ENCODE data around the gene RPL19. TPM values are rescaled to one million over a fixed set of nuclear protein-coding genes. Genes with fewer than 3 reads are reported as not detected.
"Not testable (repeated sequence)": the region's sequence is repeated elsewhere in the genome, so short reads cannot be mapped to it uniquely, and the experiment has no call there.

The RPL19 gene
- total RNA-seq, 1 donor from 2014 or later, result 2,751 TPM

GRCh38 chr17:39246274-39246673 lies 46.2 kb downstream of the RPL19 start:
- H3K9me3 Mint-ChIP-seq, result no peaks in the 10 kb centered on the region
- Histone ChIP-seq H3K9me3 (ENCODE audit: low read depth) (no peaks in the 10 kb centered on the region), H3K4me3 (no peak overlapping the region), H3K36me3 (no peaks in the 10 kb centered on the region), H4K20me1 (ENCODE audit: low read depth) (no peaks in the 10 kb centered on the region), H3F3A (ENCODE audit: low read depth) (peaks cover 8% of the 10 kb centered on the region), H3K27me3 (no peaks in the 10 kb centered on the region), H3K79me2 (ENCODE audit: low read depth) (no peaks in the 10 kb centered on the region), H2AFZ (replicated peaks) (no peak overlapping the region), H3K4me1 (peaks cover 7% of the 10 kb centered on the region), H3K4me2 (no peak overlapping the region), H3K9ac (no peak overlapping the region), H3K27ac (no peak overlapping the region)
- H3K36me3 Mint-ChIP-seq, result no peaks in the 10 kb centered on the region
- no peak overlapping the region for H3K4me3 Mint-ChIP-seq
- H3K27me3 Mint-ChIP-seq (ENCODE audit: insufficient read depth, low read depth), result peaks cover 15% of the 10 kb centered on the region
- H3K4me1 Mint-ChIP-seq, result peaks cover 4% of the 10 kb centered on the region
- DNase-seq (ENCODE audit: low spot score), result no peak
- TF ChIP-seq, protein P1, sequence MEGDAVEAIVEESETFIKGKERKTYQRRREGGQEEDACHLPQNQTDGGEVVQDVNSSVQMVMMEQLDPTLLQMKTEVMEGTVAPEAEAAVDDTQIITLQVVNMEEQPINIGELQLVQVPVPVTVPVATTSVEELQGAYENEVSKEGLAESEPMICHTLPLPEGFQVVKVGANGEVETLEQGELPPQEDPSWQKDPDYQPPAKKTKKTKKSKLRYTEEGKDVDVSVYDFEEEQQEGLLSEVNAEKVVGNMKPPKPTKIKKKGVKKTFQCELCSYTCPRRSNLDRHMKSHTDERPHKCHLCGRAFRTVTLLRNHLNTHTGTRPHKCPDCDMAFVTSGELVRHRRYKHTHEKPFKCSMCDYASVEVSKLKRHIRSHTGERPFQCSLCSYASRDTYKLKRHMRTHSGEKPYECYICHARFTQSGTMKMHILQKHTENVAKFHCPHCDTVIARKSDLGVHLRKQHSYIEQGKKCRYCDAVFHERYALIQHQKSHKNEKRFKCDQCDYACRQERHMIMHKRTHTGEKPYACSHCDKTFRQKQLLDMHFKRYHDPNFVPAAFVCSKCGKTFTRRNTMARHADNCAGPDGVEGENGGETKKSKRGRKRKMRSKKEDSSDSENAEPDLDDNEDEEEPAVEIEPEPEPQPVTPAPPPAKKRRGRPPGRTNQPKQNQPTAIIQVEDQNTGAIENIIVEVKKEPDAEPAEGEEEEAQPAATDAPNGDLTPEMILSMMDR (IDR thresholded peaks at IDR 0.05), result no peak
- TF ChIP-seq EZH2 (IDR thresholded peaks at IDR 0.05), result no peak
- no peak for TF ChIP-seq EZH2phosphoT487 (IDR thresholded peaks at IDR 0.05)
- H3K27ac Mint-ChIP-seq, result no peak overlapping the region

GRCh38 chr17:39250076-39250475 lies 50.0 kb downstream of the RPL19 start:
- not testable (repeated sequence) for H3K4me3 Mint-ChIP-seq; H3K79me2 ChIP-seq (ENCODE audit: low read depth); DNase-seq (ENCODE audit: low spot score); H4K20me1 ChIP-seq (ENCODE audit: low read depth); H3K9me3 ChIP-seq (ENCODE audit: low read depth); H3K4me1 ChIP-seq; H2AFZ ChIP-seq (replicated peaks); H3K27ac Mint-ChIP-seq; H3K9ac ChIP-seq; H3K4me1 Mint-ChIP-seq; H3F3A ChIP-seq (ENCODE audit: low read depth); H3K4me3 ChIP-seq; H3K4me2 ChIP-seq; H3K36me3 ChIP-seq; H3K27ac ChIP-seq; H3K27me3 Mint-ChIP-seq (ENCODE audit: insufficient read depth, low read depth); H3K27me3 ChIP-seq; H3K9me3 Mint-ChIP-seq
- H3K36me3 Mint-ChIP-seq, result peaks cover 14% of the 10 kb centered on the region

DNA sequence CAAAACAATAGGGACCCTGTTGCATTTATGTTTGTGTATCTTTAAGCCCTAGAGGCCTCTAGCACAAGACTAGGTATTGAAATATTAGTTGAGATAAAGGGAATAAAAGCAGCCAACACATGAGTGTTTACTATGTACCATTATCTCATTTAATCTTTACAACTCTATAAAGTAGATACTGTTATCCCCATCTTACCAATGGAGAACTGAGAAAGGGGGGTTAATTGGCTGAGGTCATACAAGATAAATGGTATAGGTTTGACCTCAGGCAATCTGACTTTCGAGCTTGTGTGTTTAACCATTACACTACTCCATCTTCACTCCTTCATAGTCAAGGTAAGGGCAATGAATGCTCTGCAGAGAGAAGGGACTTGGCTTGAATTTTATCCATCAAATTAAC lies 51.9 kb downstream of the RPL19 start:
- Histone ChIP-seq H3K9ac (no peak overlapping the region), H3K9me3 (ENCODE audit: low read depth) (no peaks in the 10 kb centered on the region), H4K20me1 (ENCODE audit: low read depth) (no peaks in the 10 kb centered on the region), H2AFZ (replicated peaks) (no peak overlapping the region), H3K27ac (no peak overlapping the region), H3K36me3 (no peaks in the 10 kb centered on the region), H3K4me3 (no peak overlapping the region), H3K4me2 (no peak overlapping the region), H3K79me2 (ENCODE audit: low read depth) (no peaks in the 10 kb centered on the region), H3K4me1 (peaks cover 7% of the 10 kb centered on the region), H3K27me3 (no peaks in the 10 kb centered on the region), H3F3A (ENCODE audit: low read depth) (peaks cover 5% of the 10 kb centered on the region)
- no peaks in the 10 kb centered on the region for H3K9me3 Mint-ChIP-seq
- no peak overlapping the region for H3K27ac Mint-ChIP-seq
- peaks cover 3% of the 10 kb centered on the region for H3K27me3 Mint-ChIP-seq (ENCODE audit: insufficient read depth, low read depth)
- H3K4me1 Mint-ChIP-seq, result no peaks in the 10 kb centered on the region
- peaks cover 14% of the 10 kb centered on the region for H3K36me3 Mint-ChIP-seq
- DNase-seq (ENCODE audit: low spot score), result no peak
- TF ChIP-seq, protein P1 (IDR thresholded peaks at IDR 0.05), result no peak
- TF ChIP-seq EZH2phosphoT487 (IDR thresholded peaks at IDR 0.05) (no peak), EZH2 (IDR thresholded peaks at IDR 0.05) (no peak)
- no peak overlapping the region for H3K4me3 Mint-ChIP-seq

GRCh38 chr17:39252788-39253460 lies 52.8 kb downstream of the RPL19 start:
- Histone ChIP-seq H3K27ac (no peak overlapping the region), H3K4me3 (no peak overlapping the region), H3K9me3 (ENCODE audit: low read depth) (no peaks in the 10 kb centered on the region), H4K20me1 (ENCODE audit: low read depth) (no peaks in the 10 kb centered on the region), H3F3A (ENCODE audit: low read depth) (peaks cover 5% of the 10 kb centered on the region), H3K4me1 (peaks cover under 1% of the 10 kb centered on the region), H3K36me3 (no peaks in the 10 kb centered on the region), H2AFZ (replicated peaks) (no peak overlapping the region), H3K79me2 (ENCODE audit: low read depth) (no peaks in the 10 kb centered on the region), H3K9ac (no peak overlapping the region), H3K27me3 (no peaks in the 10 kb centered on the region), H3K4me2 (no peak overlapping the region)
- no peak for TF ChIP-seq EZH2phosphoT487 (IDR thresholded peaks at IDR 0.05)
- no peak for TF ChIP-seq EZH2 (IDR thresholded peaks at IDR 0.05)
- TF ChIP-seq, protein P1 (IDR thresholded peaks at IDR 0.05), result no peak
- Mint-ChIP-seq H3K9me3 (no peaks in the 10 kb centered on the region), H3K27me3 (ENCODE audit: insufficient read depth, low read depth) (peaks cover 2% of the 10 kb centered on the region), H3K4me3 (no peak overlapping the region), H3K36me3 (peaks cover 17% of the 10 kb centered on the region), H3K27ac (no peak overlapping the region), H3K4me1 (no peaks in the 10 kb centered on the region)
- DNase-seq (ENCODE audit: low spot score), result no peak
